ENCODE results near the gene ARID1B. TPM values are rescaled to one million over a fixed set of nuclear protein-coding genes. Genes with fewer than 3 reads are reported as not detected.

Gene ARID1B
- total and polyA plus RNA-seq, 8 donors = 16.2 to 68.0 (median 42.5) TPM

DNA sequence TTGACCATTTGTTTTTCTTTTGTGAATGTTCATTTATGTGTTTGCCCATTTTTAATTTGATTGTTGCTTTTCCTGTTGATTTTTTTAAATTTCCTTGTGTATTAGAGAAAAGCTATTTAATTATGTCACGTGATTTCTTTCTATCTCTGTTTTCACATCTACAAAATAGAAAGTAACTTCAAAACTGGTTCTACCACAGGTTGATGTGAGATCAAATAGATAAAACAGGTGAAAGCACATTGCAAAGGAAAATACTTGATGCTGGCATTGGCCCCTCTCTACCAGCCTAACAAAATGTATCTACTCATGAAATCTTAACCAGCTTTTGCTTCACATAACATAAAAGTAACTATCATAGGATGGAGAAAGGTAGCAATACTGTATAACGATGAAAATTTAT, 416.9 kb downstream of the ARID1B start:
- FAIRE-seq = no peak
- 73 to 74% methylated on average over 2 of the region's 2 CpGs for WGBS, 2 donors

DNA sequence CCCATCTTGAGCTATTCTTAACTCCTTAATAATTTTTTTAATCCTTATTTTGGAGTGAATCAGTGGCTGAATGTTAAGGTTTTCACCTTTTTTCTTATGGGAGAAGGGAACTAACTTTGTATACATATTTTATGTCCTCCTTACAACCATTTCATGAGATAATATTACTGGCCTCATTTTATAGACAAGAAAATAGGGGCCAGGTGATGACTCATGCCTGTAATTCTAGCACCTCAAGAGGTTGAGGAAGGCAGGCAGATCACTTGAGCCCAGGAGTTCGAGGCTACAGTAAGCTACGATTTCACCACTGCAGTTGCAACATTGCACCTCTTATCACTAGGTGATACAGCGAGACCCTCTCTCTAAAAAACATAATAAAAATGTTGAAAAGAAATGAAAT, 417.5 kb downstream of the ARID1B start:
- peaks cover 0 to 24% (median 10%) of the 10 kb centered on the region in 3 donors for H3K36me3 ChIP-seq
- peaks cover 0 to 11% (median 7%) of the 10 kb centered on the region in 3 donors for H3K4me1 ChIP-seq
- FAIRE-seq (no peak), ATAC-seq (no peak), DNase-seq (no peak)
- 90 to 92% methylated on average over 3 of the region's 3 CpGs for WGBS, 2 donors
- intact Hi-C loops (cut with DNase I) = no loop called here
- TF ChIP-seq, protein P1, sequence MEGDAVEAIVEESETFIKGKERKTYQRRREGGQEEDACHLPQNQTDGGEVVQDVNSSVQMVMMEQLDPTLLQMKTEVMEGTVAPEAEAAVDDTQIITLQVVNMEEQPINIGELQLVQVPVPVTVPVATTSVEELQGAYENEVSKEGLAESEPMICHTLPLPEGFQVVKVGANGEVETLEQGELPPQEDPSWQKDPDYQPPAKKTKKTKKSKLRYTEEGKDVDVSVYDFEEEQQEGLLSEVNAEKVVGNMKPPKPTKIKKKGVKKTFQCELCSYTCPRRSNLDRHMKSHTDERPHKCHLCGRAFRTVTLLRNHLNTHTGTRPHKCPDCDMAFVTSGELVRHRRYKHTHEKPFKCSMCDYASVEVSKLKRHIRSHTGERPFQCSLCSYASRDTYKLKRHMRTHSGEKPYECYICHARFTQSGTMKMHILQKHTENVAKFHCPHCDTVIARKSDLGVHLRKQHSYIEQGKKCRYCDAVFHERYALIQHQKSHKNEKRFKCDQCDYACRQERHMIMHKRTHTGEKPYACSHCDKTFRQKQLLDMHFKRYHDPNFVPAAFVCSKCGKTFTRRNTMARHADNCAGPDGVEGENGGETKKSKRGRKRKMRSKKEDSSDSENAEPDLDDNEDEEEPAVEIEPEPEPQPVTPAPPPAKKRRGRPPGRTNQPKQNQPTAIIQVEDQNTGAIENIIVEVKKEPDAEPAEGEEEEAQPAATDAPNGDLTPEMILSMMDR (IDR thresholded peaks at IDR 0.05) = no peak
- H3K27ac ChIP-seq = no peak overlapping the region
- H3K27me3 ChIP-seq = no peaks in the 10 kb centered on the region
- H3K4me3 ChIP-seq = no peak overlapping the region
- no peaks in the 10 kb centered on the region for H3K9me3 ChIP-seq

More for the DNA sequence above, 416.9 kb downstream of the ARID1B start:
- no peak overlapping the region for H3K27ac ChIP-seq
- H3K4me1 ChIP-seq = peaks cover 0 to 11% (median 7%) of the 10 kb centered on the region in 3 donors
- H3K4me3 ChIP-seq = no peak overlapping the region
- ATAC-seq (no peak), DNase-seq (no peak)
- intact Hi-C loops (cut with DNase I) = no loop called here
- TF ChIP-seq, protein P1 (IDR thresholded peaks at IDR 0.05) = no peak
- H3K36me3 ChIP-seq = peaks cover 0 to 27% (median 12%) of the 10 kb centered on the region in 3 donors
- no peaks in the 10 kb centered on the region for H3K9me3 ChIP-seq
- H3K27me3 ChIP-seq = no peaks in the 10 kb centered on the region

DNA sequence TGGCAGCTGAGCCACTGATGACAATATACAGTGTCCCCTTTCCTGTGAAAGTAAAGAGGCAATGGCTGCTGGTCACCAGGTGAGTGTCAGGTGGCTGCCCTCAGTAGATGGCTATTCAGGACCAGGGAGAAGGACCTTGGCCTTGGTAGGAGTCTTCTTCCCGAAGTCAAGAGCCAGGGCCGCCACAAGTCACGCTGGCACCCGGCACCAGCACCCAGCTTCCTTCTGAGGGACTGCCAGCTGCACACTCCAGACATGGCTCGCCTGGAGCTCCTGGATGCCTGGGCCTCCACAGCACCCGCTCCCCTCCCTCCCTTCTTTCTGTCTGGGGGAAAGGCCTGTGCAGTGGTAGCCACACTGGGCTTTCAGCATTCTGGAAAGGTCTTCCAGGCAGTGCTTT, 419.2 kb downstream of the ARID1B start:
- no peaks in the 10 kb centered on the region for H3K27me3 ChIP-seq
- ATAC-seq (no peak), FAIRE-seq (no peak), DNase-seq (no peak)
- H3K27ac ChIP-seq = no peak overlapping the region
- WGBS, 2 donors = 79 to 85% methylated on average over 6 of the region's 6 CpGs
- H3K4me3 ChIP-seq = no peak overlapping the region
- peaks cover 0 to 14% (median 7%) of the 10 kb centered on the region in 3 donors for H3K36me3 ChIP-seq
- TF ChIP-seq, protein P1 (IDR thresholded peaks at IDR 0.05) = no peak
- intact Hi-C loops (cut with DNase I) = no loop called here
- H3K9me3 ChIP-seq = no peaks in the 10 kb centered on the region
- peaks cover 0 to 11% (median 7%) of the 10 kb centered on the region in 3 donors for H3K4me1 ChIP-seq

DNA sequence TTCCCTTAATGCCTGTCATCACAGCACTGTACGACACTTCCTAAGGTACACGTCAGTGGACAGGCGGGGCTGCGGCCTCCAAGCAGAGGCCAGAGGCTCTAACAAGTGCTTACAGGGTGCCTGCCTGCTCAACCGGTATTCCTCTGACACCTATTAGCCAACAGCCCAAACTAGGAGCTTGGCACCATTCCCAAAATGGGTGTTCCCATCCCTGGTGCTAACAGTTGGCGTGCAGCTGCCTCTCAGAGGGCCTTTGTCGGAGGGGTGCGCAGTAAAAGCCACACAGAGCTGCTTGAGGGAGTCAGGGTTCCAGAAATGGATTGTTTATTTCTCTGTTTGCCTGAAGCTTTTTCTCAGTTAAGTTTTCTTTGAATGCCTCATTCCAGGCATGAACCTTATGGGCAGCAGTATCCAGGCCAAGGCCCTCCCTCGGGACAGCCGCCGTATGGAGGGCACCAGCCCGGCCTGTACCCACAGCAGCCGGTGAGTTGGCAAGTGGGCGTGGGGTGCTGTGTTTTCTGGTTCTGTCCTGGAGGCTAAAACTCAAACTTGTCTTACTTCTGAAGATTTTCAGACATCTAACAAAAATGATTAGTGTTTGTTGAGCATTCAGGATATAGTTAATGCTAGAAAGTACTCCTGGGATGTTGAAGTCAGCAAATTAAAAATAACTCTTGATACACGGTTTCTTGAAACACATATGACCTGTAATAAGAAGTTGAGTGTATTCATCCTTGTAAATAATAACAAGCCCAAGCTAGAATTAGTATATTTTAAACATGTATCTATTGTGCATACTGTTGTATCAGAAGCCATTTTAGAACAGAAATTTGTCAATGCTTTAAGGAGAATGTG, 421.5 kb downstream of the ARID1B start:
- Histone ChIP-seq H3K36me3 (peaks cover 0 to 16% (median 7%) of the 10 kb centered on the region in 3 donors), H3K27me3 (no peaks in the 10 kb centered on the region), H3K27ac (peak overlapping the region; percentile 55 to 90 (median 78)), H3K4me1 (peaks cover 10 to 13% (median 12%) of the 10 kb centered on the region in 3 donors), H3K9me3 (no peaks in the 10 kb centered on the region), H3K4me3 (peak overlapping the region; percentile 2 to 38 (median 21))
- intact Hi-C loops (cut with DNase I) = no loop called here
- peak; percentile 82 to 97 (median 94) for DNase-seq
- WGBS, 2 donors = 11 to 17% methylated on average over 15 of the region's 15 CpGs
- TF ChIP-seq, protein P1 (IDR thresholded peaks at IDR 0.05) = no peak
- ATAC-seq = peak; percentile 82 to 91 (median 88)
- FAIRE-seq = no peak

DNA sequence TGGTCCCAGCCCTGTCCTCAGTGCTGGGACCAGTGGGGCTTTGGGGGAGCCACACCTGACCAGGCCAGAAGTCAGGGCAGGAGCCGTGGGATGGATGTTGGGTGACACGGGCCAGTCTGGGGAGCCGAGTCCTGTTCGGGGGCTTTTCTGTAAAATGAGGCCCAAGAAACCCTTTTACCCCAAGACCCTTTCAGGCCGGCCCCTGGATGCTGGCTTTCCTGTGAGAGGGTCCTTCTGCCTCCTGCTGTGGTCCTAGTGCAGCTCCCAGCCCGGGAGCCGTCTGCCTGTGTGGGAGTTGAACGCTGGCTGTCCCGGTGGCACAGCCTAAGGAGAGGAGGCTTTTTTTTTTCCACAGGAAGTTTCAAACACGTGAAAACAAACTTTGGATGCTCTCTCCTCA, 422.9 kb downstream of the ARID1B start:
- Histone ChIP-seq H3K27ac (peak overlapping the region; percentile 13 to 90 (median 48)), H3K27me3 (no peaks in the 10 kb centered on the region), H3K4me1 (peaks cover 11 to 23% (median 18%) of the 10 kb centered on the region in 3 donors), H3K4me3 (peak overlapping the region in 3 of 4 donors; percentile 4 to 38 (median 37)), H3K36me3 (peaks cover 0 to 28% (median 11%) of the 10 kb centered on the region in 3 donors), H3K9me3 (no peaks in the 10 kb centered on the region)
- TF ChIP-seq, protein P1 (IDR thresholded peaks at IDR 0.05) = no peak
- no peak for ATAC-seq
- intact Hi-C loops (cut with DNase I) = no loop called here
- FAIRE-seq = no peak
- DNase-seq = peak in 1 of 6 donors; percentile 17
- WGBS, 2 donors = 35 to 40% methylated on average over 10 of the region's 10 CpGs

Measured in pancreas (tissue), 10 donors.